HG02610 (cell line): ENCODE results near the gene ARL5C.
A peak's percentile ranks its signal among the peaks of the same experiment; 100 is the strongest.

Source experiments
- ATAC-seq: cut with Tn5 transposase; IDR thresholded peaks from one replicate; pipeline ENCODE4 v1.9.1; 2021; ENCODE audit warnings: mild to moderate bottlenecking, moderate library complexity; ENCODE audit not compliant: unreplicated experiment

Gene ARL5C

GRCh38 chr17:39165841-39166349 is at the start of gene ARL5C:
Gene ARL5C (minus strand): TSS chr17:39166161. CDS start chr17:39165760, 401 bp downstream.
- ATAC-seq, result no peak

DNA sequence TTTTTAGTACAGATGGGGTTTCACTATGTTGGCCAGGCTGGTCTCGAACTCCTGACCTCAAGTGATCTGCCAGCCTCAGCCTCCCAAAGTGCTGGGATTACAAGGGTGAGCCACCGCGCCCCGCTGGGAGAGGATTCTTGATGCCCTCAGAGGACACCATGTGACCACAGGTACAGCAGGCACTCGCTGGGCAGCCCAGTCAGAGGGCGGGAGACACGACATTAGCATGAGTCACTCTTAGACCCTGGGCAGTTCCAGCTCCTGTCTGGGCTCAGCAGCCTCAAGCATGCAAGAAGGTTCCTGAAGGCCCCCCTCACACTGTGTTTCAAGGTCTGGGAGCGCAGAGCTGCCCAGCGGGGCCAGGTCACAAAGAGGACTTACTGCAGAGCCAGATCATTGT is 47.9 kb upstream of the ARL5C start:
- no peak for ATAC-seq

DNA sequence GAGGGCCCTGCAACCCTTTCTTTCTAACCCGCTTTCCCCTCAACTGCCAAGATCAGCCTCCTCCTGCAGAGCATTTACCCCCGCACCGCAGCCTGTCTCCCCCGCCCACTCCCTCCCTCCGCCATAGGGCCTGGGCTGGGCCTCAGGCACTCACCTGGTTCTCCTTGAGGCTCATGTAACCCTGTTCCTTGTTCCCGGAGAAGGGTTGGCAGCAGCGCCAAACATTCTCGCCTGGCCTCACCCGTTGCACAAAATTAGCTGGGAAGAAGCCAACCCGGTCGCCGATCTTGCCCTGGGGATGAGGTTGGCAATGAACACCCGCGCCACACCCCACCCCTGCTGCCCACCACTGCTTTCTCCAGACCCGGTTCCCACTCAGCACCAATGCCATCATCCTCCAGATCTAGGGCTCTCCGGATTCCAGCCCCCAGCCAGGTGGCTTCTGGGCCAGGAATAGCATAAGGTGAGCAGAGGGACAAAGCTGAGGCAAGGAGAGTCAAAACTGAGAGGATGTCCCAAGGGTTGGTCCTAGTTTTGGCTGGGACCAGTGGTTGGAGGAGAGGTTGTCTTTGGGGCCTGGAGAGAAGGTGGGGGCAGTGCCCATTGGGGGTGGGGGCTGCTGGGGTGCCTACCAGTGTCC is 47.0 kb upstream of the ARL5C start:
- ATAC-seq, result no peak

DNA sequence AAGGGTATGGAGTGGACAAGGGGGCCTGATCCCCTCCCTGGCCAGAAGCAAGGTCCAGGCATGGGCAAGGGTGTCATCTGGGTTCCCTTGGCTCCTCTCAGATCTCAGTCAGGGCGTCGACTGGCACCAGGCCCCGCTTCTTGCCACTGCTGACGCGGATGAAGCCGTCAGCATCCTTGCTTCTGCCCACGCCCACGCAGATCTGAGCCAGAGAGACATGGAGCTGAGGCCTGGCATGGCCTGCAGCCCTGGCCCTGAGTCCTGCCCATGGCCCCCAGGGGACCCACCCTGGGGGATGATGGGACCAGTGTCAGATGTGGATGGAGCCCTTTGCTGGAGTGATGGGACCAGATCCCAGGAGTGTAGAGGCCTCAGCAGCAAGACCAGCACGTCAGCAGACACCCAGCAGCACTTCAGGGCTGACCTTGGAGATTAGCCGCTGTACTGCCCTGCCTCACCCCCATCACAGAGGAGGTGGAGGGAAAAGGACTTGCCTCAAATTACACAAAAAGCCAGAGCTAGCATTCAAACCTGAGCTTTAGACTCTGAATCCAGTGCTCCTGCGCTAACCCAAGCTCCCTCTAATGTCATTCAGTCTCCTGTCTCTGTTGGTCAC is 46.3 kb upstream of the ARL5C start:
- ATAC-seq, result no peak

- no peak for ATAC-seq
Measured at GRCh38 chr17:39210093-39210434, 44.1 kb upstream of the ARL5C start.

DNA sequence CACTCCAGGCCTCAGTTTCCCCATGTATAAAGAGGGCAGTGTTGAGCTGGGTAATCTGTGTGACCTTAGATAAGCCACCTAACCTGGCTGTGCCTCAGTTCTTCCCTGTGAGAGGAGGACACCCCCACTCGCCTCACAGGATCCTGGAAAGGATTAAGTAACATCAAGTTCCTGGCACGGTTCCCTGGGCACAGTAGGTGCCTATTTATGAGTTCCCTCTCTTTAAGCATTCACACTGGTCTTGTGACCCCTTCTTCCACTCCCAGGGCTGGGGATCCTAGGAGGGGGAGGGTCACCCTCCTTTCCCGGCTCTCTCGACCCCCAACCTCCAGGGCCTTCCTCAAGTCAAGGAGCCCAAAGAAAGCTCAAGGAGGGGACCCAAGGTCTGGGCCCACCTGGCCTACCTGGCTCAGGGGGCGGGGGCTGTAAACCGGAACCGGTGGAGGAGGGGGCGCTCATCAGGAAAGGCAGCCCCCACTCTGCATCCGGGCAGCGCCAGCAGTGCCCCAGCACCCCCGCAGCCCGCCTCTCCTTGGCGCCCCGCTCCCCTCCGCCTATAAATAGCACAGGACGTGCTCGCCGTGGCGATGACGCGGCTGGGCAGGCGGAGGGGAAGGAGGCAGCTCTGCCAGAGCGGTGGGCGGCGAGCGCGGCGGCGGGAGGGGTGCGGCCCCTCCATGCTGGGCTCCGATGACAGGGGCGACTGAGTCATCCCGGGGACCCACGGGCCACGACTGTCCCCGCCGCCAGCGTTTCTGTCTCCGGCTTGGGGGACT is 43.5 kb upstream of the ARL5C start:
- no peak for ATAC-seq

DNA sequence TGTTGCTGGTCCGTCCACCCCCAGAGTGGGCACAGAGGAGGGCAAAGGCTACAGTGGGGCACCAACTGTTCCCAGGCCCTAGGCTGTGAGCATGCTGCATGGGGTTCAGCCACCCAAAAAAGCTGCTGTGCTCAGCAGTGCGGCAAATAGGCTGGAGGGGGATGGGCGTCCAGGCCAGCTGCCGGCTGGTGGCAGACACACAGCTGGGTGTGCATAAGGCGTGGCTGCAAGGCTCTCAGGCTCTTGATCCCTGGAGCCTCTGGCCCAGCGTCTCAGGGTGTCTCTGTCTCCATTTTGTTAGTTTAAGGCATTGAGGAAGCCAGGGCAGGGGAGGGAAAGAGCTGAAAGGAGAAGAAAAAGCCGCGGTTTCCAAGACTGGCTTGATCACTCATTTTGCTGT is 42.9 kb upstream of the ARL5C start:
- no peak for ATAC-seq

DNA sequence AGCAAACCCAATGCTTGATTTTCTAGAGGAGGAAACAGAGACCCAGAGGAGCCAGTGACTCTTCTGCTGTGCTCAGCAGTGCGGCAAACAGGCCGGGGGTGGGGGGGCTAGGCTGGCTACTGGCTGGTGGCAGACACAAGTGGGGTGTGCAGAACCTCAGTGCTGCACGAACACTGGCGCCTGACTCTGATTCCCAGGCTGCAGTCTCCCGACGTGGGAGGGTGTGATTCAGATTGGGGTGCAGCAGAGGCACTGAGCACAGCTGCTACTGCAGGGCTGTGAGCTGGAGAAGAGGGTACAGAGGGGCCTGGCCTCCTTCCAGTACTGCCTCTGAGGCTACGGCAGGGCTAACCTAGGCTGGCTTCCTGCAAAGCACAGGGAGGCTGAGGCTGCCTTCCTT is 42.2 kb upstream of the ARL5C start:
- ATAC-seq, result no peak

DNA sequence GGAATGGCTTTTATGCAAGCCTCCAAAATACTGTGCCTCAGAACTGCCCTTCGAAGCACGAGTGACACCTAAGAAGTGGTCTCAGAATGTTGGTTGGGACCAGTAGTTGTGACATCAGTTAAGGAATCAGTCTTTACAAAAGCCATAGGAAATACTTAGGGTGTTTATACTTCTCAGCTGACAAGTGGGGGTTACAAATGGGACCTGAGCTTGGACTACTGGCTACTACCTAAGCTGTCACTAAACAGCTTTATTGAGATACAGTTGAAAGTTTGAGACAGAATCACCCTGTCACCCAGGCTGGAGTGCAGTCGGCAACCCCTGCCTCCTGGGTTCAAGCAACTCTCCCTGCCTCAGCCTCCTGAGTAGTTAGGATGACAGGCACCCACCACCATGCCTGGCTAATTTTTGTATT is 39.2 kb upstream of the ARL5C start:
- no peak for ATAC-seq

DNA sequence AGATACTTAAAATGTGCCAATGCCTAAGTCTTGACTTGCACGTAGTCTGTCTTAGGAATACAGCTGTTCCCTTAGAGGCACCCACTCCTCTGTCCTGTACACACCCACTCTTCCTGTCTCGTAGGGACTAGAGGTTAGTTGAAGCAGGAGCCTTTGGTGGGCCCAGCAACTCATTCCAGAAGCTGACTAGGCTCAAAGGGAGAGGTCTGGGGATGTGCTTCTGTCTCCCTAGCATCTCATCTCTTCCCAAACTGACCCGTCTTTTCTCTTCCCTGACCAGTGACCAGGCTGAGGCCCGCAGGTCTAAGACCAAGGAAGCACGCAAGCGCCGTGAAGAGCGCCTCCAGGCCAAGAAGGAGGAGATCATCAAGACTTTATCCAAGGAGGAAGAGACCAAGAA is 38.3 kb upstream of the ARL5C start:
- no peak for ATAC-seq

DNA sequence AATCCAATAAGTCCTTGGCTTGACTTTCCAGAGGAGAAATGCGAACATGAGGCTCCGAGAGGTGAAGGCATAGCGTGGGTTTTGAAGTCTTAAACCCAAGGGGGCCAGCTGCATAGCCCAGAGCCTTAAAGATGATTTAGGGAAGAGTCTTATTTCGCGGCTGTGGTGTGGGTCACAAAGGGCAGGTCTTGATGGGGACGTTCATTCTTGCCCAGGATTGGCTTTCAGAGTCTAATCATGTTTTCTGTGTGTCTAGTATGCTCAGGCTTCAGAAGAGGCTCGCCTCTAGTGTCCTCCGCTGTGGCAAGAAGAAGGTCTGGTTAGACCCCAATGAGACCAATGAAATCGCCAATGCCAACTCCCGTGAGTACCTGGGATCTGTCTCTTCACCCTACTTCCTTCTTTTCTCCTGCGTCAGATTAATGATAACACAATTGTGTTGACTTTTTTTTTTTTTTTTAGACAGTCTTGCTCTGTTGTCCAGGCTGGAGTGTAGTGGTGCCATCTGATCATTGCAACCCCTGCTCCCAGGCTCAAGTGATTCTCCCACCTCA is 35.1 kb upstream of the ARL5C start:
- no peak for ATAC-seq

GRCh38 chr17:39200070-39200879 is 34.3 kb upstream of the ARL5C start, which contains the start of gene RPL19:
Gene RPL19 (plus strand): TSS chr17:39200283. CDS start chr17:39200345, 62 bp downstream.
- peak; percentile 55 for ATAC-seq

GRCh38 chr17:39199820-39200069 is 33.8 kb upstream of the ARL5C start:
- peak; percentile 55 for ATAC-seq

GRCh38 chr17:39198186-39198566 is 32.2 kb upstream of the ARL5C start:
- no peak for ATAC-seq

- no peak for ATAC-seq
Measured at GRCh38 chr17:39197380-39198185, 31.6 kb upstream of the ARL5C start, which contains the start of gene CACNB1. Gene CACNB1 (minus strand): TSS chr17:39197669. CDS start chr17:39197495, 174 bp downstream.

- no peak for ATAC-seq
Measured at GRCh38 chr17:39196808-39197291, 30.9 kb upstream of the ARL5C start.

DNA sequence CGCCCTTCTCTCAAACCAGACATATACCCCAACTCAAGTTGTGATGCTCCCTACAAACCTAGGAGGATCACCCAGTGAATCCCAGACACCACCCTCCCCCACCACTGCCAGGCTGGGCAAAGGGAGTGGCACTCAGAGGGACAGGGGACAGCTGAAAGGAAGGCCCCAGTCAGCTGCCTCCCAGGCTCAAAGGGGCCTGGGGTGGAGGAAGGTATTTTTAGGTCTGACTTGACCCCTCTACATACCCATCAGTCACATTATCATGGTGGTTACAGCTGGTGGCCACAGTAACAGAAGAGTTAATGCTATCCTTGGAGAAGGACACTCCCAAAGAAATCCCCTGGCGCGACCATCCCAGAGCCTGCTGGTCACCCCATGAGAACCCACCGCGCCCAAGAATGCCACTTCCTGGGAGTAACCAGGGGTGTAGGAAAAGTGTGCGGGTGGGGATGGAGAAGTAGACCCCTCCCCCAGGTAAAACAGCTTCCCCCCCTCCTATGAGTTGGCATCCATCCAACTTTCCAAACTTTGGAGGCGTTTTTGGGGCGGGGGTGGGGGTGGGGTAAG is 30.4 kb upstream of the ARL5C start:
- no peak for ATAC-seq

DNA sequence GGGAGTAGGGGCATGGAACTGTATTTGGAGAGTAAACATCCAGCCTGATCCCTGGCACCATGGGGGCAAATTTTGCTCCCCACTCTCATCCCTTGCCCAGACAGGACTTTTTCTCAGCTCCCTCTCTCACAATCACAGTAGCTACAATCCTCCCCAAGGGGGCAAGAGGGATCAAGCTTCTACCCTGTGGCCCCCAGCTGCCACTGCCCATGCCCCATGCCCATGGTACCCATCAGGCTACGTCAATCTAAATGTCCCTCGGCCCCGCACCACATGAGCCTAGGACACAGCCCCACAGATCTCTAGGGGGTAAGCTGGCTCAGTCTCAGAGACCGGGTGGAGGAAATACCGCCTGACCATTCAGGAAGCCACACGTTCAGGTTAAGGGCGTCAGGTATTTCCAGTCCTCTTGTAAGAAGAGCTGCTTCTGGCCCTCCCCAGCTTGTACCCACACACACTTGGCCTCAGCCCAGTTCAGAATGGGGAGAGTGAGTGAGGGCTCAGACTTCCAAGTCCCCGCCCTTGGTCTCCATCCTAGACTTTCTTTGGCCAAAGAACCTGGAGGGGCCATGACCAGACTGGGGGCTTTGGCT is 29.7 kb upstream of the ARL5C start:
- ATAC-seq, result no peak

DNA sequence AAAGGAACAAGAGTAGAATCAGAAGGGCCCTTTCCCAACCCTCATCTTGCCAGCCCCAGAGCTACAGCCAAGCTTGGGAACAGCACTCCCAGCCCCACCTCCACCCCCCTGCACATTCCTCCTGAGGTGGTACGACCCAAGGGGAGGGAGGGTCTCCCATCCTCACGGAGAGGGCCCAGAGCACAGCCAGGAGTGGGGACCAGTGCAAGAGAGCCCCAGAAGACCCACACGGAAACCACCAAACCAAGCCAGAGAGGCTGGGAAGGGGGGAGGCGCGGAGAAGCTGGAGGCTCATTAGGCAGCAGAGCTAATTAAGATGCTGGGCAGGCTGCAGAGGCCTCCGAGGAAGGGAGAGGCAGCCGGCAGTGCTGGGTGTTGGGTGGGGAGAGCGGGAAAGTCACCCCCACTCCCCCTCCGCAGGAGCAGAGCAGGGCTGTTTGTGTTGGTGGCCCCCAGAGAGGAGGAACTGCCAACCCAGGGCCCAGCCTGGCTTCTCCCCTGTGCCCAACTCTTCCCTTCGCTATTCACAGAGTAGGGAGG is 29.1 kb upstream of the ARL5C start:
- no peak for ATAC-seq
